GM21737 (cell line): ENCODE results near the gene LEF1.
A peak's percentile ranks its signal among the peaks of the same experiment; 100 is the strongest.

Experiments
- ATAC-seq: cut with Tn5 transposase; IDR thresholded peaks from one replicate; pipeline ENCODE4 v1.9.1; 2021; ENCODE audit warnings: mild to moderate bottlenecking, moderate library complexity; ENCODE audit not compliant: unreplicated experiment

The LEF1 gene

GRCh38 chr4:108175966-108176365 lies 7.2 kb upstream of the LEF1 start:
- no peak for ATAC-seq

GRCh38 chr4:108174856-108175255 lies 6.1 kb upstream of the LEF1 start:
- no peak for ATAC-seq

- ATAC-seq, result no peak
These were observed 4.9 kb upstream of the LEF1 start for GRCh38 chr4:108173599-108174057.

- peak; percentile 47 for ATAC-seq
These were observed 4.2 kb upstream of the LEF1 start for GRCh38 chr4:108172753-108173598.

GRCh38 chr4:108172231-108172752 lies 3.6 kb upstream of the LEF1 start:
- ATAC-seq, result peak; percentile 19

GRCh38 chr4:108171339-108172230 lies 2.9 kb upstream of the LEF1 start:
- ATAC-seq, result no peak

GRCh38 chr4:108170631-108171338 lies 2.1 kb upstream of the LEF1 start:
- ATAC-seq, result no peak

- no peak for ATAC-seq
These were observed 932 bp upstream of the LEF1 start for GRCh38 chr4:108169664-108170063.

- no peak for ATAC-seq
These were observed 517 bp downstream of the LEF1 start for GRCh38 chr4:108168160-108168670.

- ATAC-seq, result no peak
These were observed 2.1 kb downstream of the LEF1 start for GRCh38 chr4:108166441-108167315.

GRCh38 chr4:108166038-108166437 lies 2.7 kb downstream of the LEF1 start:
- ATAC-seq, result no peak

- no peak for ATAC-seq
These were observed 3.1 kb downstream of the LEF1 start for GRCh38 chr4:108165586-108165985.

- no peak for ATAC-seq
These were observed 5.4 kb downstream of the LEF1 start for GRCh38 chr4:108163351-108163750.

- no peak for ATAC-seq
These were observed 7.9 kb downstream of the LEF1 start for GRCh38 chr4:108160741-108161352.

GRCh38 chr4:108159845-108160244 lies 8.9 kb downstream of the LEF1 start:
- no peak for ATAC-seq

- ATAC-seq, result no peak
These were observed 11.1 kb downstream of the LEF1 start for GRCh38 chr4:108157655-108158054.

GRCh38 chr4:108156391-108156790 lies 12.3 kb downstream of the LEF1 start:
- ATAC-seq, result no peak

- ATAC-seq, result no peak
These were observed 13.4 kb downstream of the LEF1 start for GRCh38 chr4:108155373-108155772.

GRCh38 chr4:108152980-108153379 lies 15.8 kb downstream of the LEF1 start:
- no peak for ATAC-seq
